ENCODE data around the gene BCO1.

BCO1 gene

GRCh38 chr16:81275795-81276194 lies 37.3 kb downstream of the BCO1 start:
- DNase-seq (ENCODE audit: low read depth in 3 of 3) = no peak

DNA sequence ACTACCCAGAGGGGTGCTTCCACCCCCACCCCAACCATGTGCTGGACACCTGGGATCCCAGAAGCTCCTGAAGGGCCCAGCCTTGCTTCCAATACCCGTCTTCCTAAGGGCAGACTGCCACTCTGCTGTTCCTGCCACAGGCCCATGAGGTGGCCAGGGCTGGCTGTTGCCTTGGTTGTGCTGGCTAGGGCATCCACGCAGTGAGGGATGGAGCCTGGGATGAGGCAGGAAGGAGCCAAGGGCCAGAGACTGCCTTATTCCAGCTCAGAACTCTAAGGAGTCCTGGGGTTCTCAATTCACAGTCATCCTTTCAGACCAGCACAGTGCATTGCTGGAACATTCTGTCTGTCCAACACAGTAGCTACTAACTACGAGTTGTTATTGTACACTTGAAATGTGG lies 37.8 kb downstream of the BCO1 start:
- DNase-seq (ENCODE audit: low read depth in 3 of 3) = no peak

DNA sequence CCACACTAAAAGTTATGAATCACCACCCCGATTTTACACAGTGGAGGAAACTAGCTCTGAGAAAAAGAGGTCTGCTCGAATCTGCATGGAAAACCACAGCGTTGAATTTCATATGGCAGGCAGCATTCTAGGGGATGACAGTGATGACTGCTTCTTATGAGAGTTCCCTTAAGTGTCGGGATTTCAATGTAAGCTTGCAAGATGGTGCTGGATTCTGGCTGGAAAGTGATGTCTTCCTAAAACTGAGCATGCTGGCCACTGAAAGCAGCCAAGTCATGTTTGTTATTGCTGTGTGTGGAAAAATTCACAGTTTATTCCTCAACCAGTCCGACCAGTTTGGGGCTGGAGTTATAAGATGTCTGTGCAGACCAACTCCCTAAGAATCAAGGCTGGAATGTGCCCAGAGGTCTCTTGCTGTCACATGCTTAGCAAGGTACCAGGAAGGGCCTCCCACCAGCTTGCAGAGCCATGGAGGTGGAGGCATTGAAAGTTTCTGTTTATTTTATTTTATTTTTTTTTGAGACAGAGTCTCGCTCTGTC lies 39.1 kb downstream of the BCO1 start:
- no peak for DNase-seq (ENCODE audit: low read depth in 3 of 3)

- DNase-seq (ENCODE audit: low read depth in 3 of 3) = no peak
Measured at GRCh38 chr16:81278526-81278925, 40.0 kb downstream of the BCO1 start.

DNA sequence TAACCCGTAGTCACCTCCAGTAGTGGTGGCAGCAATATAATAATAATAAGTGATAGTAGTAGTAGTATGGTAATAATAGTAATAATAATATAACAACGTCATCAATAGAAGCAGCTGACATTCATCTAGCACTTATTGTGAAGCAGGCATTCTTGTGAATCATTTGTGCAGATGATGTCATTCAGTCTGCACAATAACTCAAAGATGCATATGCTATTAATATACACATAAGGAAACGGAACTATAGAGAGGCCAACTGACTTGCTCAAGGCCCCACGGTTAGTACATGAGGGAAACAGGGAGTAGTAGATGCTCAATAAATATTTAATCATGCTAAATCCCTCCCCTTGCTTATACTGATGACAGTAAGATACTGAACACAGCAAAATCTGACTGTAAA lies 40.9 kb downstream of the BCO1 start:
- no peak for DNase-seq (ENCODE audit: low read depth in 3 of 3)

GRCh38 chr16:81280393-81280792 lies 41.9 kb downstream of the BCO1 start:
- DNase-seq (ENCODE audit: low read depth in 3 of 3) = no peak

- no peak for DNase-seq (ENCODE audit: low read depth in 3 of 3)
Measured at GRCh38 chr16:81283044-81283443, 44.6 kb downstream of the BCO1 start.

DNA sequence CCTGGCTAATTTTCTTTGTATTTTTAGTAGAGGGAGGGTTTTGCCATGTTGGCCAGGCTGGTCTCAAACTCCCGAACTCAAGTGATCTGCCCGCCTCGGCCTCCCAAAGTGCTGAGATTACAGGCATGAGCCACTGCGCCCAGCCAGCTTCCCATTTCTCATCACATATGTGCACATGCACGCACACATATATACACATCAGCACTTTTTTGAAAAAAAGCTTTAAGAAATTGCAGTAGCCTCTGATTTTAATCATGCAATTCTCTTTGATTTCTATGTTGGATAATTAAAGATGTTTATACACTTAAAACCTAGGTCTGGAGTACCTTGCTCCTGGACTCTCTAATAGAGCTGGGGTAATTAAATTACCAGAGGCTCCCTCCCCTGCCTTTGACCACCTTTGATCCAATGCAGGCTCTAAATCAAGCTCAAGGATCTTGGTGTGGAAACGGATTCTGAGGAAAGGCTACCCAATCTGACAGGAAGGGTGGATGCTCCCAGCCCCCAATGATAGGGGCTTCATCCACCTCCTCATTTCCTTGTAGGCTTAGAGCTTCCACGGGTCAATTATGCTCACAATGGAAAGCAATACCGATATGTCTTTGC lies 46.6 kb downstream of the BCO1 start:
- no peak for DNase-seq (ENCODE audit: low read depth in 3 of 3)

DNA sequence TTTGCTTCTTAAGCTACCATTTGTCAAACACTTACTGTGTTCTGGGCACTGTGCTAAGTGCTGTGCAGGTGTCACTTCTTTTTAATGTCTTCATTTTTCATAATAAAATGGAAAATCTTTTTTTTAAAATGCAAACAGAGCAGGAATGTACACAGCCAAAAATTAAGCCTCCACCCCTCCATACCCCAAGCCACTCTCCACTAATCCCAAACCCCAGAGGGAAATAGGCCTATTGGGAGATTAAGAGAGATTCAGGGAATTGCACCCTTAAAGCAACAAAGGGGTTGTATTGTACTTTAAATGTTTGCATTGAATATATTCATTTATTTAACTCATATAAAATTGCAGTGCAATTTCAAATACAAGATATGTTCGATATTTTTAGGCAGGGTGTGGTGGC lies 47.7 kb downstream of the BCO1 start:
- DNase-seq (ENCODE audit: low read depth in 3 of 3) = no peak

- no peak for DNase-seq (ENCODE audit: low read depth in 3 of 3)
Measured at GRCh38 chr16:81291117-81291516, 52.6 kb downstream of the BCO1 start.

DNA sequence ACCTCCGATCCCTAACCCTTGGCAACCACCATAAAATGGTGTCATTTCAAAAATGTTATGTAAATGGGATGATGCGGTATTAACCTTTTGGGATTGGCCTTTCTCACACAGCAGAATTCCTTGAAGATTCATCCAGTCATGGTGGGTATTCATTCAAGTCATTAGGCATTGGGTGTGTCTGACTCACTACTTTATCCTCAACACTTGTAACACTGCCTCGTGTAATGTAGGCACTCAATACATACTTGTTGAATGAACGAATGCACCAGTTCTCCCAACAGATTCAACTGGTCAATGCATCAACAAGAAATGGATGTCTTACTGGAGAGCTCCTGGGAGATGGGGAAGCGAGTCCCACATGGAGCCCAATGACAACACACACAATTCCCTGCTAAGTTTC lies 54.4 kb downstream of the BCO1 start:
- no peak for DNase-seq (ENCODE audit: low read depth in 3 of 3)

GRCh38 chr16:81293909-81294802 lies 55.7 kb downstream of the BCO1 start:
- no peak for DNase-seq (ENCODE audit: low read depth in 3 of 3)

GRCh38 chr16:81296631-81297030 lies 58.1 kb downstream of the BCO1 start:
- DNase-seq (ENCODE audit: low read depth in 3 of 3) = no peak

DNA sequence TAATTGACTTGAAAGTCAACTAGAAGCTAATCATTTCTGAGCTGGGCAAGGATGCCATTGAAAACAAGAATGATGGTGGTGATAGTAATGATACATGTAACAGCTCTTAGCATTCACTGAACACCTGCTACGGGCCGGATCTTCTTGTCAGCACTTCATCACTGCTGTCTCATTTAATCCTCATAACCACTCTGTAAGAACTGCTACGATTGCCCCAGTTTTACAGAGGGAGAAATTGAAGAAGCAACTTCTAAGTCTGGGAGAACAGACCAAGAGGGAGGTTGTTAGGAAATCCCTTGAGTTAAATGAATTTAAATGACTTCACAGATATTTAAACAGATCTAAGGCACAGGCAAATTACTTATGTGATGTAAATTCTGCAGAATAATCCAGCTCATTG lies 69.3 kb downstream of the BCO1 start:
- no peak for DNase-seq (ENCODE audit: low read depth in 3 of 3)

GRCh38 chr16:81310045-81310644 lies 71.7 kb downstream of the BCO1 start:
- no peak for DNase-seq (ENCODE audit: low read depth in 3 of 3)

DNA sequence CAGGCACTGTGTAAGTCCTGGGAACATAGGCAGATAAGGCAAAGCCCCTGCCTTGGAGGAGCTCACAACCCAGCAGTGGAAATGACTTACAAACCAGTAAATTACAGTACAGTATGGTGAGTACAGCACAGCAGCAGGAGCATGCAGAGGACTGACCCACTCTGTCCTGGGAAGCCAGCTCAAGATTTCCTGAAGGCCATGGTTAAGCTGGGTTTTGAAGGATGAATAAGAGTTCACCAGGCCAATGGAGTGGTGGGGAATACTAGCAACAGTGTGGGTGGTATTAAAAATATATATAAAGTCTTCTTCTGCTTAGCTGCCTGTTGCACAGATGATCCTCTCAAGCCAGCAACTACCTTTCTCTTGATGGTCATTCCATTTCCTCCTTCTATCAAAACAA lies 73.3 kb downstream of the BCO1 start:
- DNase-seq (ENCODE audit: low read depth in 3 of 3) = no peak

- no peak for DNase-seq (ENCODE audit: low read depth in 3 of 3)
Measured at GRCh38 chr16:81313701-81314602, 75.5 kb downstream of the BCO1 start.

- peak; percentile 86 to 92 (median 91) for DNase-seq (ENCODE audit: low read depth in 3 of 3)
Measured at GRCh38 chr16:81314603-81315270, 76.2 kb downstream of the BCO1 start, which contains the start of gene GAN. GAN (plus strand) TSS chr16:81314962; CDS start chr16:81315114, 152 bp downstream.

GRCh38 chr16:81315271-81316175 lies 77.0 kb downstream of the BCO1 start:
- DNase-seq (ENCODE audit: low read depth in 3 of 3) = peak in 1 of 3 donors; percentile 39

DNA sequence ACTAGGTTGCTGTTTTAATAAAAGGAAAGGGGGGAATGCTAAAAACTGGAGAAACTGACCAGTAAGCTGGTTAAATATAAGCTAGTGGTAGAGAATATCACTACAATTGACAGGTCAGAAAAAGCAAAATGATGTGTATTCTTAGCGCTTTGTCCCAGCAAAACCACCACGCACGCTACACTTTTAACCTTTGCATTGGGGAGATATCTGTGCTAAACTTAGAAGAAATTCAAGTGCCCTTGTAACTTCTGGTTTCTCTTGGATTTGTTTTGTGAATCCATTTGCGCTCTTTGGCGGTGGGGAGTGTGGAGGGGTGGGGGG lies 77.6 kb downstream of the BCO1 start:
- no peak for DNase-seq (ENCODE audit: low read depth in 3 of 3)
